Measurements from ENCODE around the gene CCNDBP1.
A peak's percentile ranks its signal among the peaks of the same experiment; 100 is the strongest.
"Not testable (repeated sequence)": the region's sequence is repeated elsewhere in the genome, so short reads cannot be mapped to it uniquely, and the experiment has no call there.

The CCNDBP1 gene

GRCh38 chr15:43185157-43186002, at the start of gene CCNDBP1:
Gene CCNDBP1 (plus strand): TSS chr15:43185403. CDS start chr15:43185499, 96 bp downstream.
- DNase-seq: peak; percentile 44

DNA sequence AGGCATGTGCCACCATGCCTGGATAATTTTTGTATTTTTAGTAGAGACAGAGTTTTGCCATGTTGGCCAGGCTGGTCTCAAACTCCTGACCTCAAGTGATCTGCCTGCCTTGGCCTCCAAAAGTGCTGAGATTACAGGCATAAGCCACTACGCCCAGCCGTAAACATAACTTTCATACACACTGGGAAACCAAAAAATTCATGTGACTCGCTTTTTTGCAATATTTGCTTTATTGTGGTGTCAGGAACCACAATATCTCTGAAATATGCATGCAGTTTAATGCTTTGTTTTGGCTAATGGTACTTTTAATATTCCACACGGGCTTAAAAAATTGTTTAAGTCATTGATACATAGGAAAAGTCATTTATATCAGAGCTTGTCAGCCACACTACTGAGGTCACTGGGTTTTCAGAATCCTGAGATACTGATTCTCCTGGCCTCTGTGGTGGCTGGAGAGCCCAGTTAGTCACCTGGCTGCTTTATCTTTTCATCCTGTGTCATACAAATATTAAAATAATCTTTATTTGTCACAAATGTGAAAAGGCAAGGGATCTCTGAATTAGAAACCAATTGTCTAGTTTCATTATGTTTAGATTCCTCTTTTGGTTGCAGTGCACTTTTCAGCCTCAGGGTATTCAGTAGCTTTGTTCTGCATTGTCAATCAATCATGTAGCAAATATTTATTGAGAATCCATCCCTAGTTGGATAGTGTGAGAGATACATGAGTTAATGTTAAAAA, 41.8 kb upstream of the CCNDBP1 start:
- DNase-seq: no peak

GRCh38 chr15:43144512-43144911, 40.7 kb upstream of the CCNDBP1 start:
- no peak for DNase-seq

GRCh38 chr15:43146184-43146583, 39.0 kb upstream of the CCNDBP1 start:
- no peak for DNase-seq

GRCh38 chr15:43150191-43150929, 34.8 kb upstream of the CCNDBP1 start:
- DNase-seq: no peak

- no peak for DNase-seq
Measured at GRCh38 chr15:43151688-43152087, 33.5 kb upstream of the CCNDBP1 start.

GRCh38 chr15:43153269-43153668, 31.9 kb upstream of the CCNDBP1 start:
- DNase-seq: no peak

DNA sequence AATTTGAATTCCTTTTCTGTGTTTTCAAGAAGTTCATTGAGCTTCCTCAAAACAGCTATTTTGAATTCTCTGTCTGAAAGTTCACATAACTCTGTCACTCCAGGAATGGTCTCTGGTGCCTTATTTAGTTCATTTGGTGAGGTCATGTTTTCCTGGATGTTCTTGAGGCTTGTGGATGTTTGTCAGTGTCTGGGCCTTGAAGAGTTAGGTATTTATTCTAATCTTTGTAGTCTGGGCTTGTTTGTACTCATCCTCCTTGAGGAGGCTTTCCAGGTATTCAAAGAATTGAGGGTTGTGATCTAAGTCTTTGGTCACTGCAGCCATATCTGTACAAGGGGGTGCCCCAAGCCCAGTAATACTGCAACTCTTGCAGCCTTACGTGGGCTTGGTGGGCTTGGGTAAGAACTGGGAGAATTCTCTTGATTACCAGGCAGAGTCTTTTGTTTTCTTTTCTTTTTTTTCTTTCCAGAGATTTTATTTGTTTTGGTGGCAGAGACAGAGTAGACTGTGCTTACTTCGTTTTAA, 19.3 kb upstream of the CCNDBP1 start:
- DNase-seq: no peak

- DNase-seq: not testable (repeated sequence)
Measured at GRCh38 chr15:43167261-43167660, 17.9 kb upstream of the CCNDBP1 start.

- no peak for DNase-seq
Measured at GRCh38 chr15:43168192-43169107, 16.8 kb upstream of the CCNDBP1 start.

- DNase-seq: no peak
Measured at GRCh38 chr15:43169888-43170287, 15.3 kb upstream of the CCNDBP1 start.

DNA sequence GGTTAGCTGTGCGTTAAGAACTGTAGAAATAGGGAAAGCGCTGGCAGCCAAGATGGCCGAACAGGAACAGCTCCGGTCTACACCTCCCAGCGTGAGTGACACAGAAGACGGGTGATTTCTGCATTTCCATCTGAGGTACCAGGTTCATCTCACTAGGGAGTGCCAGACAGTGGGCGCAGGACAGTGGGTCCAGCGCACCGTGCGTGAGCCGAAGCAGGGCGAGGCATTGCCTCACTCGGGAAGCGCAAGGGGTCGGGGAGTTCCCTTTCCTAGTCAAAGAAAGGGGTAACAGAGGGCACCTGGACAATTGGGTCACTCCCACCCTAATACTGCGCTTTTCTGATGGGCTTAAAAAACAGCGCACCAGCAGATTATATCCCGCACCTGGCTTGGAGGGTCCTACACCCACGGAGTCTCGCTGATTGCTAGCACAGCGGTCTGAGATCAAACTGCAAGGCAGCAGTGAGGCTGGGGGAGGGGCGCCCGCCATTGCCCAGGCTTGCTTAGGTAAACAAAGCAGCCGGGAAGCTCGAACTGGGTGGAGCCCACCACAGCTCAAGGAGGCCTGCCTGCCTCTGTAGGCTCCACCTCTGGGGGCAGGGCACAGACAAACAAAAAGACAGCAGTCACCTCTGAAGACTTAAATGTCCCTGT, 9.4 kb upstream of the CCNDBP1 start:
- DNase-seq: not testable (repeated sequence)

DNA sequence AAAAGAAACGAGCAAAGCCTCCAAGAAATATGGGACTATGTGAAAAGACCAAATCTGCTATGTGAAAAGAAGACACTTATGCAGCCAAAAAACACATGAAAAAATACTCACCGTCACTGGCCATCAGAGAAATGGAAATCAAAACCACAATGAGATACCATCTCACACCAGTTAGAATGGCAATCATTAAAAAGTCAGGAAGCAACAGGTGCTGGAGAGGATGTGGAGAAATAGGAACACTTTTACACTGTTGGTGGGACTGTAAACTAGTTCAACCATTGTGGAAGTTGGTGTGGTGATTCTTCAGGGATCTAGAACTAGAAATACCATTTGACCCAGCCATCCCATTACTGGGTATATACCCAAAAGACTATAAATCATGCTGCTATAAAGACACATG, 8.1 kb upstream of the CCNDBP1 start:
- not testable (repeated sequence) for DNase-seq

DNA sequence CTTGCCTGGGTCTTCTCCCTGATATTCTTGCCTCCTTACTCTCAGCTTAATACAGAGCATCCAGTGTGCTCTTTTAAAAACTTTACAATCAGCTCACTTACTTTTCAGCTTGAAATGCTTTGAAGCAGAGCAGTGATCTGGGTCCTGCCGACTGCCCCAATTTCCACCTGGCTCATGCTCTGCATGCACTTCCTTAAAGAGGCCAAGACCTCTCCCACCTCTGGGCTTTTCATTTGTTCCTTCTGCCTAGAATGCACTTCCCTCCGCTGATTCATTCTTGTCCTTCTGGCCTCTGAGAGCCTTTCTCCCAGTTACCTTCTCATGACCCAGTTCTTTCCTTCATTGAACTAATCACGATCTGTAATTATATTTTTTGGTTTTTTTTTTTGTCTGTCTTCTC, 1.9 kb upstream of the CCNDBP1 start:
- no peak for DNase-seq

DNA sequence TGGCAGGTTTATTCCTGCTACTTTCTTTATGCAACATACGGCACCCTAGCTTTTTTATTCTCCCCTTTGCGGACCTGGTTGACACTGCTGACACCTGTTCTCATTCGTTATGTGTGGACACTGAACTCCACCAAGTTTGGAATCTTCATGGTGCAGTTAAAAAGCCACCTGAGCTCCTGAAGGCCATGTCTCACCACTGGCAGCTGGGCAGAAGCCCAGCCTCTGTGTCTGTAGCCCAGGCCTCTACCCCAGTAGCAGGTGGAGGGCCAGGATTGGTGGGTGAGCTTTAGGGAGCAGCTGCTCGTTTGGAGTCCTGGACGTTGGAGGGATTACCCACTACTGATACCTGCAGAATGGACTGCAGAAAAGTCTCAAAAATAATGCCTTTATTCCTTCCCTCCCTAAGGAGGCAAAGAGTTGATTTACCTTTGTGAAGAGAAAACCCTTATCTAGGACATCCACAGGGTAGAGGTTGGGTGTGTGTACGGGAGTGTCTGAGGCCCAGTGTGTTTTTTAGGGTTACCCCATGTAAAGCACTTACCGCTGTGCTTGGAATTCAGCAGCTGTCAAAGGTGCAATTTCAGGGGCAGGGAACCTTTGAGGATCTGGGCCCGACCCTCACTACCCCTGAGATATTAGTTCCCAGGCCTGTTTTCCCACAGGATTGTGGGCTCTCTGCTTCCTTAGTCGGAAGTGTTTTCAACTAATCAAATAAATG, 637 bp upstream of the CCNDBP1 start:
- no peak for DNase-seq

DNA sequence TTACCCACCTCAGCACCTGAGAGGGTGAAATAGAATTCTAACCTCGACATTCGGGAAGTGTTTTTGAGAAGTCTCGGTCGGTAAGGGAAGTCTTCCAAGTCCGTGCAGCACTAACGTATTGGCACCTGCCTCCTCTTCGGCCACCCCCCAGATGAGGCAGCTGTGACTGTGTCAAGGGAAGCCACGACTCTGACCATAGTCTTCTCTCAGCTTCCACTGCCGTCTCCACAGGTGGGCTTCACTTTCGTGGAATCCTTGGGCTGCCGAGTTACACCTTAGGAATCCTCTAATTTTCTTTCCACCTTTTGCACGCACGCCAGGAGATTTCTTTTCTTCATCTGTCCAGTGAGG, 775 bp downstream of the CCNDBP1 start:
- DNase-seq: no peak

DNA sequence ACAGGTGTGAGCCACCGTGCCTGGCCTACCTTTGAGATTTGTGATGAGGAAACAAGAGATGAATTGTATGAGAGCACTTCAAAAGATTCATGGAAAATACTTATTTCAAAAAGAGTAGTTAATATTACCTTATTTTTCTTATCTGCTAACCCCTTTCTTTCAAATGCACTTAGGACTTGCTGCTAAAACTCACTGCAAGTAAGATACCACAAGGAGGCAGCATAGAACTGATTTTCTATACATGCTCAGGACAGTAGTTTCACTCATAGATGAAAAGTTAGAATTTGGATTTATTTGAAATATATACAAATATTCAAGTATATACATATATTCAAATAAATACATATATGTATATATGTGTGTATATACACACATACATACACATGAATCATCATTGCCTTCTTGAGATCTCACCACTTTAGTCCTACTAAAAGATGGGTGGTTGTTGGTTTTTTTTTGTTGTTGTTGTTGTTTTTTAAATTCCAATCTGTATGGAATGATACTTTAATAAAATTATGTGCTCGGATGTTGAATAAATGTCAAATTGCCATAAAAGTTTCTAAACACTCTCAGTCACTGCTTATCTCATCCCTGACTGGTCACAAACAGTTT, 2.4 kb downstream of the CCNDBP1 start:
- DNase-seq: peak; percentile 40

DNA sequence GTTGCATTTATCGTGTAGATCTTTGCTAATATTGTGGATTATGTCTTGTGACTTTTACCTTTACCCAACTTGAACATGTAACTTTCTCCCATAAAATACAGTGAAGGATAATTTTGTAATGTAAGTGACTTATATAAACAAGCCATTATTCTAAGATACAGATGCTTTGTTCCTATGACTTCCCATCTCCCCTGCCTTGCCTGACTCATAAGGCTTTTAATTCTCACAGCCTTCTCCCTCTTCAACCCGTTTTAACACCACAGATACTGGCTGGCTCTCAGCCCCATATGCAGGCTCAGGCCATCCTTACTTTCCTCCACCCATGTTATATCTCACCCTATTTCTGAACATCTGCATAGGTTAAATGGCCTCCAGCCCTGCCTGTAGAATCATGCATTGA, 4.1 kb downstream of the CCNDBP1 start:
- no peak for DNase-seq

GRCh38 chr15:43190178-43190577, 5.0 kb downstream of the CCNDBP1 start:
- no peak for DNase-seq

- no peak for DNase-seq
Measured at GRCh38 chr15:43193710-43194109, 8.5 kb downstream of the CCNDBP1 start.

DNA sequence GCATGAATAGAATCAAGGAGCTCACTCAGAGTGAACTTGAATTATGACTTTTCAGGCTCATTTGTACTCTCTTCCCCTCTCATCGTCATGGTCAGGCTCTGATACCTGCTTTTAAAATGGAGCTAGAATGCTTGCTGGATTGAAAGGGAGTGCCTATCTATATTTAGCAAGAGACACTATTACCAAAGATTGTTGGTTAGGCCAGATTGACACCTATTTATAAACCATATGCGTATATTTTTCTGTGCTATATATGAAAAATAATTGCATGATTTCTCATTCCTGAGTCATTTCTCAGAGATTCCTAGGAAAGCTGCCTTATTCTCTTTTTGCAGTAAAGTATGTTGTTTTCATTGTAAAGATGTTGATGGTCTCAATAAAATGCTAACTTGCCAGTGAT, 9.6 kb downstream of the CCNDBP1 start:
- no peak for DNase-seq

Measured in NCI-H1092 treated with DMSO at 0.1 percent for 48 hours (cell line).